Activated CD4-positive, alpha-beta T cell treated with anti-CD3 and anti-CD28 coated beads for 4 hours (primary cell): Measurements from ENCODE around the gene TMEM51.
A peak's percentile ranks its signal among the peaks of the same experiment; 100 is the strongest.

Experiments
- DNase-seq, 2 donors: peaks; one replicate each; pipeline ENCODE4 v3.0.0-alpha.2; 2020

The TMEM51 gene

DNA sequence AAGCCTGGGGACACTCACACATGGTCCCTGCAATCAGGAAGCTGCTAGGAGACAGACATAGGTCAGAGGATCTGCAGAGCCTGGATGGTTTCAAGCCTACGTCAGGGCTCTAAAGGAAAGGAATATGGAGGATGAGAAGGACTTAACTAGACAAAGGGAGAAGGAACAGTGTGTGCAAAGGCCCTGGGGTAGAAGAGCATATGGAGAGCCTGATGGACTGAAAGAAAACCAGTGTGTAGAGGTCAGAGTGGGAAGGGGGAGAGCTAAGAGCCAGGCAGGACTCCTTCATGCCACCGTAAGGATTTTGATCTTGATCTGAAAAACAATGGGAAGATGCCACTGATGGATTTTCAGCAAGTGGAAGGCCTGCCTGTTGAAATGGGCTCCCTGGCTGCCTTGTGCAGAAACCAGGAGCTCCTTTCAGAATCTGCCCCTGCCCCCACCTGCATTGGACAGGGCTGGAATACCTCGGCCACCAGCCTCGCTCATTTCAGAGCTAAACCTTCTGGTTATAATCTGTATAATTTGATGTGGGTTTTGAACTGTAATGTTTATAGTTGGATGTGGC lies 102.1 kb downstream of the TMEM51 start:
- DNase-seq = no peak

GRCh38 chr1:15256584-15256983 lies 103.0 kb downstream of the TMEM51 start:
- DNase-seq = no peak

- DNase-seq = no peak
These were observed 103.8 kb downstream of the TMEM51 start for GRCh38 chr1:15257309-15257708.

DNA sequence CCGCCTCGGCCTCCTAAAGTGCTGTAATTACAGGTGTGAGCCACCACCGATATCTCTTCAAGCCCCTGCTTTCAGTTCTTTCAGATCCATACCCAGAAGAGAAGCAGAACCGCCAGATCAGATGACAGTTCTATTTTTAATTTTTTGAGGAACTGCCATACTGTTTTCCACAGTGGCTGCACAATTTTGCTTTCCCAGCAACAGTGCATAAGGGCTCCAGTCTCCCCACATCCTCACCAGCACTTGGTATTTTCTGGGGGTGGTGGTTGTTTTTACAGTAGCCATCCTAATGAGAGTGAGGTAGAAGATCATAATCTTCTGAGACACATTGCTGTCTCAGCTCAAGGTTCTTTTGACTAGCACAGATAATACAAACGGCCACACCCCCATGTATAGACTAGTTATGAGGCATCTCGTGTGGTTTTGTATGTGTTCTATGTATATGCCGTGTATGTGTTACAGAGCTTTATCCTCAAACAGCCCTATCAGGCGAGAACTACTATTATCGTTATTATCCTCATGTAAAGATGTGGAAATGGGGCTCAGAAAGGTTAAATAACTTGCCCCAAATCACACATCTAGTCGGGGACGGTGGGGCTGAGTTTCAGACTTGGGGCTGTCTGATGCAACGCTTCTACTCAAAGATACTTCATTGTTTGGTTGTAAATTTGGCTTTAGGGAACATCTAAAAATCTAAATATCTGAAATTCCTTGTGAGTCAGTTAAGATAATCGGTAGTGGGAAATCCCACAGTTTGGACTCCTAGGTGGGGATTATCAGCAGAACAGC lies 105.5 kb downstream of the TMEM51 start:
- no peak for DNase-seq

GRCh38 chr1:15259622-15260007 lies 106.1 kb downstream of the TMEM51 start:
- DNase-seq = no peak

- DNase-seq = no peak
These were observed 107.0 kb downstream of the TMEM51 start for GRCh38 chr1:15260418-15261154.

DNA sequence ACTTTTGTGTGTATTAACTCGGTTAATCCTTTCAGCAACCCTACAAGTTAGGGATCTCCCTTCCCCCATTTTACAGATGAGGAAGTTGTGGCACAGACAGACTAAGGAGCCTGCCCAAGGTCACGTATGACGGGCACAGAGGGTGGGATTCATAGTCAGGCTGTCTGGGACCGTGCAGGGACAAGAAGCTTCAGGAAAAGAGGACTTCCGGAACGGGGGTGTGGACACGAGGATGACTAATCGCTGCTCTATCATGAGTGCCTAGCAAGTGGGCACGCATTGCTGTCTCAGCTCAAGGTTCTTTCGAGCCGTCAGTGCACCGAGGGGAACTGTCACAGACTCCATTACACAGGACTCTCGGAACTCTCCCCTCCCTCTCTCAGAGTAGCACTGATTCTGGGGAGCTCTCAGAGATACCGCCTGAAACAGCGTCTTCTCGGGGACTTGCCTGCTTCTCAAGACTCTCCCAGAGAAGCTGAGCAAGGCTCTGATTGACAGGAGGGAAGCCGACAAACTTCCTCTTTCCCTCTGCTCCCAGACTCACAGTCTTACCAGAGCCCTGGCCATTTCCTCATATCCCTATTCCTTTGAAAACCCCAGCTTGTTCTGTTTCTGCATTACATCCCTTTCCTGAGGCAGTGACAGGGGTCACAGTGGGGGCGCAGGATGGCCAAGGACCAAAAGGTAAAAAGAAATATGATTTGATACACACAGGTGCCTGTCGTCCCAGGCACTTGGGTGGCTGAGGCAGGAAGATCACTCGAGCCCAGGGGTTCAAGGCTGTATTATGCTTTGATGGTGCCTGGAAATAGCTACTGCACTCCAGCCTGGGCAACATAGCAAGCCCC lies 107.8 kb downstream of the TMEM51 start:
- DNase-seq = peak in 1 of 2 donors; percentile 20

DNA sequence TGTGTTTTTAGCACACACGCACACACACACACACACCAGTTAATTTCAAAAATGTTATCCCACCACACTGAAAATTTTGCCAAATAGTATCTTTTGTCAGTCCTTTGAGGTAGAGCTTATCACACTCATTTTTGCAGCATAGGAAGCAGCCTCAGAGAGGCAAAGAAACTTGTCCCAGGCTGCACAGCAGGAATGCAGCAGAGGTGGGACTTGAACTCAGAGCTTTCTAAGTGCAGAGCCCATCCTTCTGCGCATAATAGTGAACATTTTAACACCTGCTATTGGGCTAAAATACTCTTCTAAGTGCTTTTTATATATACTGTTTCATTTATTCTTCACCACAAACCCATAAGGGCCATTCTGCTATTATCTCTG lies 108.4 kb downstream of the TMEM51 start:
- no peak for DNase-seq

DNA sequence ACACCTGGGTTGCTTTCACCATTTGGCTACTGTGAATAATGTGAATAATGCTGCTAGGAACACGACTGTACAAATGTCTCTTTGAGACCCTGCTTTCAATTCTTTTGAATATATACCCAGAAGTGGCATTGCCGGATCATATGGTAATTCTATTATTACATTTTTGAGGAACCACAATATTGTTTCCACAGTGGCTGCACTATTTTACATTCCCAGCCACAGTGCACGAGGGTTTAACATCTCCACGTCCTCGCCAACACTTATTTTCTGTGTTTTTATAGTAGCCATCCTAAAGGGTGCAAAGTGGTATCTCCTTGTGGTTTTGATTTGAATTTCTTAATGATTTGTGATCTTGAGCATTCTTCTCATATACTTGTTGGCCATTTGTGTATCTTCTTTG lies 109.2 kb downstream of the TMEM51 start:
- DNase-seq = no peak

DNA sequence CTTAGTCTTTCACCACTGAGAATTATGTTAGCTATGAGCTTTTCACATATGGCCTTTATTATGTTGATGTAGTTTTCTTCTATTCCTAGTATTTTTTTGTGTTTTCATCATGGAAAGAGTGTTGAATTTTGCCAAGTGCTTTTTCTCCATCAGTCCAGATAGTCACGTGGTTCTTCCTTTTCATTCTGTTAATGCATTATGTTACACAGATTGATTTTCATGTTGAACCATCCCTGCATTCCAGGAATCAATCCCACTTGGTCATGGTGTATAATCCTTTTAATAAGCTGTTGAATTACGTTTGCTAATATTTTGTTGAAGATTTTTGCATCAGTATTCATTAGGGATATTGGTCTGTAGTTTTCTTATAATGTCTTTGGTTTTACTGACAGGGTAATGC lies 111.2 kb downstream of the TMEM51 start:
- no peak for DNase-seq
